HL-60 (cell line): Measurements from ENCODE around the gene FGF18.

ENCODE experiments used
- DNase-seq, 2 experiments: peaks; one replicate each; pipeline ENCODE4 v3.0.0-alpha.2; 2010 to 2020; ENCODE audit warnings: low read depth in 1 of 2, low spot score in 1 of 2
- H3K27ac ChIP-seq: fragments of 250-450 bp; sonication (Bioruptor Pico); replicated peaks from 2 replicates; pipeline ENCODE4 v1.5.1; 2020; ENCODE audit warnings: mild to moderate bottlenecking, moderate library complexity
- H3K27me3 ChIP-seq: fragments of 250-450 bp; sonication (Bioruptor Pico); 2 replicates; pipeline ENCODE4 v1.5.1; 2021; ENCODE audit warnings: mild to moderate bottlenecking, moderate library complexity; ENCODE audit not compliant: insufficient read depth, poor library complexity, severe bottlenecking
- H3K4me3 ChIP-seq: replicated peaks from 2 replicates; pipeline ENCODE4 v1.5.1; 2011; ENCODE audit warnings: mild to moderate bottlenecking, control low read depth, low read length; ENCODE audit not compliant: insufficient read depth
- CTCF ChIP-seq: IDR thresholded peaks from one replicate; pipeline ENCODE4 v1.5.1; 2011; ENCODE audit warnings: low read length, control low read depth, inconsistent platforms; ENCODE audit not compliant: insufficient read depth
- GABPA ChIP-seq: IDR thresholded peaks from 2 replicates; pipeline ENCODE4 v1.6.1; 2012; ENCODE audit warnings: low read depth
- POLR2AphosphoS5 ChIP-seq: IDR thresholded peaks from 2 replicates; pipeline ENCODE4 v1.6.1; 2012; ENCODE audit warnings: low read depth
- REST ChIP-seq: IDR thresholded peaks from 2 replicates; pipeline ENCODE4 v1.6.1; 2012; ENCODE audit warnings: low read depth; ENCODE audit not compliant: insufficient replicate concordance
- SPI1 ChIP-seq: IDR thresholded peaks from 2 replicates; pipeline ENCODE4 v1.6.1; 2012; ENCODE audit warnings: low read depth, mild to moderate bottlenecking, borderline replicate concordance

Gene FGF18

DNA sequence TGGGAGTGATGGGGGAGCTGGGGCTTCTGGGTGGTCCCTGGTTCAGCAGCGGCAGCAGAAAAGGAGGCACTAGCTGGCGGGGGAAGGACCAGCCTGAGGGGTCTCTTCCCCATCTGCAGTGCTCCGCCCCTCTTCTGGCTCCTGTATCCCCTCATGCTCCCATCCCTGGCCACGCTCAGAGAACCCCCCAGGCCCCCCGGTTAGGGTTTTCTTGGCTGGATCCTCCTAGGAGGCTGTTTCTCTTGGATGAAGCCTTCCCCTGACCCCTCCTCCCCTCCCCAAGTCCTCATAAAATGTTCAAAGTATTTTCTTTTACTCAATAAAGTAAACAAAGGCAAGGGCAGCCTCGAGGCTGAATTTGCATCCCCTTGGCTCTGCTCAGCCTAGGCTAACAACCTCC, 60.8 kb downstream of the FGF18 start:
- H3K4me3 ChIP-seq: no peak overlapping the region
- TF ChIP-seq POLR2AphosphoS5: no peak
- no peak for TF ChIP-seq GABPA
- TF ChIP-seq SPI1: no peak
- no peak for TF ChIP-seq CTCF
- TF ChIP-seq REST: no peak
- DNase-seq: no peak
- no peak overlapping the region for H3K27ac ChIP-seq
- H3K27me3 ChIP-seq: no peaks in the 10 kb centered on the region

GRCh38 chr5:171481571-171482433, 62.4 kb downstream of the FGF18 start:
- TF ChIP-seq REST: no peak
- TF ChIP-seq POLR2AphosphoS5: no peak
- no peak for TF ChIP-seq CTCF
- TF ChIP-seq GABPA: no peak
- TF ChIP-seq SPI1: no peak
- H3K27me3 ChIP-seq: no peaks in the 10 kb centered on the region
- DNase-seq: no peak
- H3K4me3 ChIP-seq: no peak overlapping the region
- H3K27ac ChIP-seq: no peak overlapping the region

- no peaks in the 10 kb centered on the region for H3K27me3 ChIP-seq
- H3K27ac ChIP-seq: no peak overlapping the region
- no peak overlapping the region for H3K4me3 ChIP-seq
- no peak for DNase-seq
- TF ChIP-seq CTCF (no peak), SPI1 (no peak), POLR2AphosphoS5 (no peak), GABPA (no peak), REST (no peak)
These were observed 62.9 kb downstream of the FGF18 start for GRCh38 chr5:171482434-171482730.
